ENCODE measurements around the gene CDX1. TPM values are rescaled to one million over a fixed set of nuclear protein-coding genes. Genes with fewer than 3 reads are reported as not detected.
"Not testable (repeated sequence)": the region's sequence is repeated elsewhere in the genome, so short reads cannot be mapped to it uniquely, and the experiment has no call there.

CDX1 gene
- total RNA-seq, 1 donor from 2014 or later: 0.43 TPM

- no peak for TF ChIP-seq CTCF (IDR thresholded peaks at IDR 0.05; ENCODE audit: unreplicated experiment)
- no peaks in the 10 kb centered on the region for H3K36me3 Mint-ChIP-seq (ENCODE audit: insufficient read depth)
- H3K27me3 Mint-ChIP-seq: peaks cover under 1% of the 10 kb centered on the region
- no peak overlapping the region for H3K4me3 Mint-ChIP-seq (ENCODE audit: low read depth)
- no peaks in the 10 kb centered on the region for H3K9me3 Mint-ChIP-seq (ENCODE audit: low read depth)
- no peak overlapping the region for H3K27ac Mint-ChIP-seq
- H3K4me1 Mint-ChIP-seq (ENCODE audit: low read depth): no peaks in the 10 kb centered on the region
- no peak for DNase-seq (ENCODE audit: low spot score, unreplicated experiment)
Observed at GRCh38 chr5:150229571-150229970, 63.0 kb downstream of the CDX1 start.

GRCh38 chr5:150230842-150231241 is 64.3 kb downstream of the CDX1 start:
- no peak for DNase-seq (ENCODE audit: low spot score, unreplicated experiment)
- Mint-ChIP-seq H3K9me3 (ENCODE audit: low read depth) (no peaks in the 10 kb centered on the region), H3K4me1 (ENCODE audit: low read depth) (no peaks in the 10 kb centered on the region), H3K27me3 (peaks cover 7% of the 10 kb centered on the region), H3K36me3 (ENCODE audit: insufficient read depth) (no peaks in the 10 kb centered on the region), H3K4me3 (ENCODE audit: low read depth) (no peak overlapping the region), H3K27ac (no peak overlapping the region)
- no peak for TF ChIP-seq CTCF (IDR thresholded peaks at IDR 0.05; ENCODE audit: unreplicated experiment)

- H3K27me3 Mint-ChIP-seq; H3K9me3 Mint-ChIP-seq (ENCODE audit: low read depth); H3K27ac Mint-ChIP-seq; DNase-seq (ENCODE audit: low spot score, unreplicated experiment); H3K36me3 Mint-ChIP-seq (ENCODE audit: insufficient read depth); H3K4me1 Mint-ChIP-seq (ENCODE audit: low read depth); H3K4me3 Mint-ChIP-seq (ENCODE audit: low read depth): not testable (repeated sequence)
Observed at GRCh38 chr5:150233706-150234105, 67.1 kb downstream of the CDX1 start.

Other genes with a start within 250 kb of the CDX1 start
- 0.07 TPM in 1 of 2 replicates, not detected in the other for gene PDE6A, start 222.0 kb upstream of the CDX1 start, total RNA-seq
- gene SLC26A2, start 206.0 kb upstream of the CDX1 start, total RNA-seq: 11.7 and 12.6 TPM in 2 replicates
- gene TIGD6, start 166.1 kb upstream of the CDX1 start, total RNA-seq: 3.8 and 4.2 TPM in 2 replicates
- gene HMGXB3, start 166.0 kb upstream of the CDX1 start, total RNA-seq: 39.9 and 42.3 TPM in 2 replicates
- gene CSF1R, start 80.2 kb upstream of the CDX1 start, total RNA-seq: not detected in 2 replicates
- gene PDGFRB, start 10.9 kb upstream of the CDX1 start, total RNA-seq: 1.2 and 2.3 TPM in 2 replicates
- gene SLC6A7, start 23.3 kb downstream of the CDX1 start, total RNA-seq: not detected in 2 replicates
- gene CAMK2A, start 123.0 kb downstream of the CDX1 start, total RNA-seq: not detected in 2 replicates
- 0.24 TPM in 1 of 2 replicates, not detected in the other for gene ARSI, start 136.1 kb downstream of the CDX1 start, total RNA-seq
- 58.9 and 66.7 TPM in 2 replicates for gene TCOF1, start 190.9 kb downstream of the CDX1 start, total RNA-seq
- gene CD74, start 246.1 kb downstream of the CDX1 start, total RNA-seq: 41.3 and 45.8 TPM in 2 replicates

Measured in progenitor cell of endocrine pancreas (in vitro differentiated cells).